ENCODE data around the gene ARF6.
"Not testable (repeated sequence)": the region's sequence is repeated elsewhere in the genome, so short reads cannot be mapped to it uniquely, and the experiment has no call there.

ARF6 gene

GRCh38 chr14:49892636-49893308 is at the start of gene ARF6:
Gene ARF6 (plus strand): TSS chr14:49893082. CDS start chr14:49893737, 655 bp downstream.
- peak; percentile 52 for FAIRE-seq

- FAIRE-seq = no peak
Measured at GRCh38 chr14:49849213-49849847, 43.6 kb upstream of the ARF6 start.

DNA sequence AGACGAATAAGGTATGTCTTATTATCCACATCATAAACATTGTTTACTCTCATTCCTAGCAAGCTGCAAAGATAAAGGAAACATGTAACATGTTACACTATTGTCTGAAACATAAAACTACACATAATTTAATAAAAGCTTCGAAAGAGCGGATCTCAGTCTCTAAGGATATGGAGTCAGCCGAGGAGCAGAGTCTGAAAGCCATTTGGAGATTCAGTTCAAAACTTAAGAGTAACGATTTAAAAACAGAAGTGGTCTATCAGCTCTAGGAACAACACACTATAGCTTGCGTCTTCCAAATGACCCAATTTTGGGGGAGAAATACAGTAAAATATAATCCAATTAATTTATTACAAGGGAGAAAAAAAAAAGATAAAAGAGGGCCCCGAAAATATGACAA is 41.1 kb upstream of the ARF6 start:
- FAIRE-seq = no peak

GRCh38 chr14:49852301-49853157 is 40.4 kb upstream of the ARF6 start, which contains the start of gene NEMF:
Gene NEMF (minus strand): TSS chr14:49852788. CDS start chr14:49852753, 35 bp downstream.
- peak; percentile 34 for FAIRE-seq

GRCh38 chr14:49853158-49853477 is 39.8 kb upstream of the ARF6 start:
- FAIRE-seq = no peak

DNA sequence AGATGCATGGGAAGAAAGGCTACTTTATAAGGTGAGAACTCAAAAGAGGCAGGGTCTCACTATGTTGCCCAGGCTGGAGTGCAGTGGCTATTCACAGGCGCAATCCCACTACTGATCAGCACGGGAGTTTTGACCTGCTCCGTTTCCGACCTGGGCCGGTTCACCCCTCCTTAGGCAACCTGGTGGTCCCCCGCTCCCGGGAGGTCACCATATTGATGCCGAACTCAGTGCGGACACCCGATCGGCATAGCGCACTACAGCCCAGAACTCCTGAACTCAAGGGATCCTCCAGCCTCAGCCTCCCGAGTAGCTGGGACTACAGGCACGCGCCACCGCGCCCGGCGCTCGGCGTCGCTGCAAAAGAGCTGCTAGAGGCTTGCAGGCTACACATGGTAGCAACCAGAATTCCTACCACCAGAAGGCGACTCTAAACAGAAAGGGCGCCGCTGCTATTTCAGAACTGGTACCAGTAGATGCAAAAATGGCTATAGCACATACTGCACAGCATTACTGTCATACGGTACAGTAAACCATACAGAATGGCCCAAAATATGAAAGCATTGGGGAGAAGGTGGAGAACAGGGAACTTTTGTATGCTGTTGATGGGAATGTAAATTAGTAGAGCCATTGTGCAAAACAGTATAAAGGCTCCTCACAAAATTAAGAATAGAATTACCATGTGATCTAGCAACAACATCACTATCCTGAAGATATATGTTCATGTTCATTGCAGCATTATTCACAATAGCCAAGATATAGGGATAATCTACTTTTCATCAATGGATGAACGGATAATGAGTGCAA is 39.1 kb upstream of the ARF6 start:
- FAIRE-seq = no peak

DNA sequence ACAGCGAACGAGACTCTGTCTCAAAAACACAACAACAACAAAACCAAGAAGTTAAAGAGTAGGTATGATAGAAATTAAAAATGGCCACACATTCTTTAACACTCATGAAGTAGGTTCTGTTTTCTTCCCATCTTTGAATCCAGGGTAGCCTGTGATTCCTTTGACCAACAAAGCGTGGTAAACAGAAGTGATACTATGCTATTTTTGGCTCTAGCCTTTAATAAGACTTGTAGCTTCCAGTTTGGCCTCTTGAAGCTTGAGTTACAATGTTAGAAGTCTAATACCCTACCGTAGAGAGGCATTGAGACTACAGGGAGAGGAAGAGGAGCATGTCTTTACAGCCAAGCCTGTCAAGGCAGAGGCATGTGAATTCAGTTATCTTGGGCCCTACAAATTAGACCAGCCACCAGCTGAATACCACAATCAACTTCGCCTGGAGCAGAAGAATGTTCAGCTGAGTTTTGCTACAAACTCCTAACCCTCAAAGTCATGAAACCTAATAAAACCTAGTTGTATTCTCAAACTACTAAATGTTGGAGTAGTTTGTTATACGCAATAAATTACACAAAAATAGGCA is 35.4 kb upstream of the ARF6 start:
- FAIRE-seq = no peak

DNA sequence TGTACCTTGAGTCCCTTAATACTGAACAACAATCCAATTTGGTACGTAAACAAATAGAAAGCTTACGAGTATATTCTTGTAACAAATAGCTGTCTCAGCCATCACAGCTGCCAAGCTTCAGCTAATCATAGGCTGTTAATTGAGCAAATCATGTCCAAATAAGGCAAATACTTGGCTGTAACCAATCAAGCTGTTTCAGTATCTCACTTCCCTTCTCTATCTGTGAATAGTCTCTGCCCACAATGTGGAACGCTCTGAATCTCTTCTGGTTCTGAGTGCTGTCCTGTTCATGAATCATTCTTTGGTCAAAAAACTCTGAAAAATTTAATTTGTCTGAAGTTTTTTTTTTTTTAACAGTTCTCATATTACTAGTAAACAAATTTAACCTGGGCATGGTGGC is 34.5 kb upstream of the ARF6 start:
- FAIRE-seq = no peak

GRCh38 chr14:49860988-49861698 is 31.7 kb upstream of the ARF6 start:
- no peak for FAIRE-seq

DNA sequence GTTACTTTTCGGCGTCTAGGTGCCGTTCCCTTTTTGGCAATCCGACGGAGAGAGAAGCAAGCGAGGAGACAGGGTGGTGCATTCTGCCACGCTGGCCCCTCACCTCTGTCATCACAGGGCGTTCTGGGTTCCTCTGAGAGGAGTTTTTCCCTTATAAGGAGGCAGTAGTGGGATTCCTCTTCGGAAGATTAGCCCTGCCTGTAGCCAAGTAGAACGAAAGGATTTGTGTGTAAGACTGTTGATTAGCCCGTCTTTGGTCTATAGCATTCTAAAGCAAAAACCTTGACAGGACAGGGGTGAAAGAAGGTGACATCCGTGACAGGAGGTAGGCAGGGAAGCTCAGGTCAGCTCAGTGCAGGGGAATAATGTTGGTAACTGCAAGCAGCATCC is 31.2 kb upstream of the ARF6 start:
- FAIRE-seq = no peak

- FAIRE-seq = peak; percentile 92
Measured at GRCh38 chr14:49862089-49862673, 30.7 kb upstream of the ARF6 start.

DNA sequence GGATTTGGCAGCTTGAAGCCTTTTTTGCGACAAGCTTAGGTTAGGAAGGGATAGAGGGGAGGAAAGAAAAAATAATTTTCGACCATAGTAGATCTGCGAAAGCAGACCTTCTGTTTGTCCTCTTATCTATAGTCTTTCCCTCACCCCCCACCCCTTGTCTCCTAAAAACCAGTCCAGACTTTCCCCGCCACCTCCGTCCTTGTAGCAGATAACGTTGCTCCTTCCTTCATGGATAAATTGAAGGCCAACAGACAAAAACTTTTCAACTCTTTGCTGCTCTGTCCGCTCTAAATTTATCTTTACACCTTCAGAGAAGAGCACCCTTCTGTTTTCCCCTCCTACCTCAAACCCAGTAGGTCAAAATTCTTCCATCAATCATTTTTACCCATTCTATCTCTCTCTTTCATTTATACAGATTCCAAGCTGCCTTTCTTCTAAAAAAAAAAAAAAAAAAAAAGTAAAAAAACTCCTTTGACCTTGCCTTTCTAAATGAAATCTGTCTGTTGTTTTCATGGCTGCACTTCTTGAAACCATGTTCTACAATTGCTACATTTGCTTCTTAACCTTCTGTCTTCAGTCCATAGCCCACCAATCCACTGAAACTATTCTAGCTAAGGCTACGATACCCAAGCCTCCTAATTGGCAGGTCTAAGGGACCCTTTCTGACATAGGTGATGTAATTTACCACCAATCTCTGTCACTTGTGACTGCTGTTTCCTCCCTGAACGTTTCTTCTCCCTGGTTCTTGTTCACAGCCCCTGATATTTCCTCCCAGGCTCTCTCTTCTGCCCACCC is 29.2 kb upstream of the ARF6 start:
- FAIRE-seq = no peak

- peak; percentile 52 for FAIRE-seq
Measured at GRCh38 chr14:49865431-49865859, 27.4 kb upstream of the ARF6 start.

DNA sequence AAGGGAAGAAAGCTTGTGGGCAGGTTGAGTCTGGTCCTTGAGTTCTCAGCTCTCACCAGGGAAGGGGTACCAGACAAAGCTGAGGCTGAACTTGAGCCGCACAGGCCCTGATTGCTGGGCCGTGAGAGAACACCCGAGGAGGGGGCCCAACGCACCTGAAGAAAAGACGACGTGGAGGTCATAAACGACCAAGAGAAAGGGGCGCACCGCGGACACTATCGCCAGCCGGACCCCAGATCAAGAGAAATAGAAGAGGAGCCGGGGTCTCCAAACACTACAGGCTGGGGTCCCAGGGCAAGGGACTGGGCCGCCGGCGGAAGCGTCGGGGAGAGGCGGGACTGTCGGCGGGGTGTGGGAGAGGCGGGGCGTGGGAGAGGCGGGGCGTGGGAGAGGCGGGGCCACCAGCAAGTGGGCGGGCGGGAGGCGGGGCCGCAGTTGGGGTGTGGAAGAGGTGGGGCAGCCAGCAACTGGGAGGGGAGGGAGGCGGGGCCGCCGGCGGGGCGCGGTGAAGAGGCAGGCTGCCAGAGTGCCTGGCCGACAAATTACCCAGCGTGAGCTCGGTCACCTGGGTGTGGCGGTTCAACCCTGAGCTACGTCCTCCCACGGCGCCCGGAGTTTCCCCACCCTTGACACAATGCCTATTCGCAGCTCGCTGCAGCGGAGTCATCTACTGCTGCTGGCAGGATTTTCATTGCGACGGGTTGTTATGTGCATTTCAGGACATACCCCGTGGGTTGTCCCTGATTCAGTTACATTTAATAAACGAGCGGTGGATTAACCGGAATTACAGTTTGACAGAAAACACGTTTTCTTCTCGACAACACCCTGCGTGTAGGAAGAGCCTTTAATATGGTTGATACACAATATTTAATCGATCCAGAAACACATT is 24.8 kb upstream of the ARF6 start:
- FAIRE-seq = no peak

DNA sequence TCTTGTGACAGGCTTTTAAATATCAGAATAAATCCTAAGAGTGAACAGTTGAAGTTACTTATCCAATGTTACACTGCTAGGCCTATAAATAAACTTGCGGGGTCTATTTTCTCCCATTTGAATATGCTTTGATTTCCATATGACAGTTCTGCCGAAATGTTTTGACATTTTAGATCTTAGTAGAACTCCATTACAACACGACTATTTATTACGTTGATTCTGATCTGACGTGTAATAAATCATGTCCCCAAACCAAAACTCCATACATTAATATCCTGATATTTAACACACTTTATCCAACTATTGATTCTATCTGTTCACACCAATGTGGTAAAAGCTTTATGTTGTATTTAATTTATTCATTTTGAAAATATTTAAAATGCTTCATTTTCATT is 24.2 kb upstream of the ARF6 start:
- peak; percentile 17 for FAIRE-seq

GRCh38 chr14:49870908-49871307 is 22.0 kb upstream of the ARF6 start:
- no peak for FAIRE-seq

DNA sequence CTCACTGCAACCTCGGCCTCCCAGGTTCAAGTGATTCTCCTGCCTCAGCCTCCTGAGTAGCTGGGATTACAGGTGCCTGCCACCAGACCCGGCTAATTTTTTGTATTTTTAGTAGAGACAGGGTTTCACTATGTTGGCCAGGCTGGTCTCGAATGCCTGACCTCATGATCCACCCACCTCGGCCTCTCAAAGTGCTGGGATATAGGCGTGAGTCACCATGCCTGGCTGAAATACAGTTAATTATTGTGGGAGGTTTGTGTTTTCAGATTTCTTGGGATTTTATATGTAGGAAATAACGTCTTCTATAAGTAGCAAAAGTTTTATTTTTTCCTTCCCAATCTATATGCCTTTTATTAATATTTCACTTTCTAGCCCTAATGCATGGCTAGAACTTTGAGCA is 19.3 kb upstream of the ARF6 start:
- not testable (repeated sequence) for FAIRE-seq

GRCh38 chr14:49875640-49876198 is 17.2 kb upstream of the ARF6 start:
- no peak for FAIRE-seq

GRCh38 chr14:49876563-49877127 is 16.2 kb upstream of the ARF6 start:
- FAIRE-seq = no peak

Measured in G401.6 (cell line).